Gastrocnemius medialis (tissue), 4 donors: ENCODE measurements around the gene HOXA4.

Experiments
- POLR2A ChIP-seq, 2 donors: fragments of 450-650 bp; IDR thresholded peaks; one replicate each; pipeline ENCODE4 v1.6.1; 2017; ENCODE audit warnings: antibody characterized with exemption in 2 of 2, mild to moderate bottlenecking in 2 of 2, moderate library complexity in 2 of 2
- TF ChIP-seq, protein P1 (sequence below), 5 experiments: fragments of 450-650 bp in 3 of 5; fragments of 200-600 bp in 2 of 5; sonication (generic) in 2 of 5; IDR thresholded peaks in 4 of 5; conservative IDR thresholded peaks in 1 of 5; 1 replicate in 4 of 5; 2 replicates in 1 of 5; pipeline ENCODE4 v1.5.1; 2016 to 2019; ENCODE audit warnings: antibody characterized with exemption in 5 of 5, mild to moderate bottlenecking in 3 of 5, moderate library complexity in 3 of 5

DNA sequence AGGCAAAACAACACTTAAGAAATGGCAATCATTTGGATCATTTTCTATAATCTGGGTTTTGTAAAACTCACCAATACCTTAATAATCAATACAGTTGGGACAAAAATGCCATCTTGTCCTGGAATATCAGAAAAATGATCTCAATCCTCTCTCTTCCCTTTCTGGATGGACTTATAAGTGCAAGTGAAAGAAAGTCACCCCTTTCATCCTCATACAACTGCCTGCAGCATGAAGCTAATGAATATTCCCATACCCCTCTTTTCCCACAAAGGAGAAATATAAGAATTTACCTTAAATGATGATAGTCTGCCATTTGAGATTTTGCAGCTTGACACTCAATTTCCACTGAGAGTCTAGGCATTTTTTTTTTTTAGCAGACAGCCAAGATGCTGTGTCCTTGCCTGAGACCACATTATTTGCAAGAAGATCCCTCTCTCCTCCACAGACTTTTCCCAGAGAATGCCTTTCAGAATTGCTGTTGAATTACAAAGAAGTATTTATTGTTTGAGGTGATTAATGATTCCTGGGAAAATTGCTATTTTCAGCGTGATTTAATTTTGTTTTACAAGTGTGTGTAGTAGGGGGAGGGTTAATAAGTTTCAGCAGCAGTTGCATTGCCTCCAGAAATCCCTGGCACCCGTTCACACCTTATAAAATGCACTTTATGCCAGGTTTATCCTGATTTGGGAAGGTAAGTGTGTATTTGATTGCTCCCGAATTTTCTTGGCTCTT is 3.8 kb downstream of the HOXA4 start:
- TF ChIP-seq, protein P1, sequence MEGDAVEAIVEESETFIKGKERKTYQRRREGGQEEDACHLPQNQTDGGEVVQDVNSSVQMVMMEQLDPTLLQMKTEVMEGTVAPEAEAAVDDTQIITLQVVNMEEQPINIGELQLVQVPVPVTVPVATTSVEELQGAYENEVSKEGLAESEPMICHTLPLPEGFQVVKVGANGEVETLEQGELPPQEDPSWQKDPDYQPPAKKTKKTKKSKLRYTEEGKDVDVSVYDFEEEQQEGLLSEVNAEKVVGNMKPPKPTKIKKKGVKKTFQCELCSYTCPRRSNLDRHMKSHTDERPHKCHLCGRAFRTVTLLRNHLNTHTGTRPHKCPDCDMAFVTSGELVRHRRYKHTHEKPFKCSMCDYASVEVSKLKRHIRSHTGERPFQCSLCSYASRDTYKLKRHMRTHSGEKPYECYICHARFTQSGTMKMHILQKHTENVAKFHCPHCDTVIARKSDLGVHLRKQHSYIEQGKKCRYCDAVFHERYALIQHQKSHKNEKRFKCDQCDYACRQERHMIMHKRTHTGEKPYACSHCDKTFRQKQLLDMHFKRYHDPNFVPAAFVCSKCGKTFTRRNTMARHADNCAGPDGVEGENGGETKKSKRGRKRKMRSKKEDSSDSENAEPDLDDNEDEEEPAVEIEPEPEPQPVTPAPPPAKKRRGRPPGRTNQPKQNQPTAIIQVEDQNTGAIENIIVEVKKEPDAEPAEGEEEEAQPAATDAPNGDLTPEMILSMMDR (IDR thresholded peaks at IDR 0.05 in 4 of 5, conservative IDR thresholded peaks at IDR 0.05 in 1 of 5), result no peak
- no peak for TF ChIP-seq POLR2A (IDR thresholded peaks at IDR 0.05)
